Measurements from ENCODE around the gene HDX. TPM values are rescaled to one million over a fixed set of nuclear protein-coding genes. Genes with fewer than 3 reads are reported as not detected.

HDX gene
- total and polyA plus RNA-seq, 7 experiments from 2014 or later, result 0.32 to 3.4 (median 0.87) TPM

DNA sequence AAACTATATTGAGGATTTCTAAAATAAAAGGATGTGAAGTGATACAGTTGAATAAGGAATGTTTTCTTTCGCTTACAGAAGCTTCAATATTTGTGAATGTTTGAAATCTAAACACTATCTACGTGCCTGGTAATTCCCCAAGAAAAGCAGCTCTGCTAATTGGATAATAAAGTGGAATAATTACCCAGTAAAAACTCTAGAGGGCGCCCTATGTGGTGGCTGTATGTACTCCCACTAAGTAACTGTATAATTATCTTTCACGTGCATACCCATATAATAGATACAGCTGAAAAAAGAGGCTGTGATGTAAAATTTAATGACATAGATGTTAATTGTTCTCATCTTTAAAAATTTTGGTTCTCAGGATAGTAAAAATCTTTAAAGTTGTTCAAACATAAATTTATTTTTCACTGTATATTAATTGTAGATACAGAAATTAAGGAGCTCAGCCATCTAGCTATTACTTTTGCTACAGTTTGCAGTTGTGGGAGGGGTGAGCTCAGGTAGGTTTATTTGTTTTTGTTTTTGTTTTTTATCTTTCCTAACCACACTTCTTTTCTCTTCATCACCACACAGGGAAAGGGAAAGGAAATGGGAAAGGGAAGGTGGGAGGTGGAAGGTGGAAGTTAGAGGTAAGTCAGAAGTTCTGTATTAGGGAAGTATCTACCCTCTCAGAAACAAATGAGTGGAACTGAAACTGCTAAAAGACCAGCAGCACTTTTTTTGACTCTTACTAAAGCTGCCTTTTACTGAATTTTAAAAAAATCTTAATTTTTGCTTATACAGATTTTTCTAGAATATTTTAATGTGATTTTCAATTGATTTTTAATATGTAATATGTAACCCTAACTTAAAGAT lies 162.5 kb downstream of the HDX start:
- Histone ChIP-seq H3K9me3 (ENCODE audit: control insufficient read depth in 2 of 3, low read length in 3 of 3) (no peaks in the 10 kb centered on the region), H3K27me3 (ENCODE audit: control insufficient read depth in 2 of 2, insufficient read depth in 2 of 2, low read length in 2 of 2) (no peaks in the 10 kb centered on the region), H3K4me1 (ENCODE audit: control insufficient read depth in 2 of 2, insufficient read depth in 2 of 2, low read length in 2 of 2) (no peaks in the 10 kb centered on the region), H3K27ac (ENCODE audit: low read depth, low read length) (no peak overlapping the region), H3K36me3 (ENCODE audit: control insufficient read depth in 2 of 3, insufficient read depth in 3 of 3, low read length in 3 of 3) (no peaks in the 10 kb centered on the region), H3K4me3 (ENCODE audit: low read length) (no peak overlapping the region)
- ATAC-seq, result no peak
- Mint-ChIP-seq H3K27ac (no peak overlapping the region), H3K27me3 (no peaks in the 10 kb centered on the region), H3K36me3 (no peaks in the 10 kb centered on the region), H3K4me3 (no peak overlapping the region), H3K4me1 (no peaks in the 10 kb centered on the region), H3K9me3 (no peaks in the 10 kb centered on the region)
- intact Hi-C loops (cut with micrococcal nuclease), result no loop called here
- peak in 1 of 9 donors; percentile 11 for DNase-seq
- CTCF ChIA-PET, result no interaction called here
- POLR2A ChIA-PET, result no interaction called here

- H3K4me3 Mint-ChIP-seq, result no peak overlapping the region
- Histone ChIP-seq H3K4me3 (ENCODE audit: low read length) (no peak overlapping the region), H3K4me1 (ENCODE audit: control insufficient read depth in 2 of 2, insufficient read depth in 2 of 2, low read length in 2 of 2) (no peaks in the 10 kb centered on the region), H3K27ac (ENCODE audit: low read depth, low read length) (no peak overlapping the region), H3K9me3 (ENCODE audit: control insufficient read depth in 2 of 3, low read length in 3 of 3) (no peaks in the 10 kb centered on the region), H3K27me3 (ENCODE audit: control insufficient read depth in 2 of 2, insufficient read depth in 2 of 2, low read length in 2 of 2) (no peaks in the 10 kb centered on the region), H3K36me3 (ENCODE audit: control insufficient read depth in 2 of 3, insufficient read depth in 3 of 3, low read length in 3 of 3) (no peaks in the 10 kb centered on the region)
- no peaks in the 10 kb centered on the region for H3K4me1 Mint-ChIP-seq
- ChIA-PET POLR2A (no interaction called here), CTCF (no interaction called here)
- H3K36me3 Mint-ChIP-seq, result no peaks in the 10 kb centered on the region
- DNase-seq, result no peak
- no peak for ATAC-seq
- intact Hi-C loops (cut with micrococcal nuclease), result no loop called here
- H3K9me3 Mint-ChIP-seq, result no peaks in the 10 kb centered on the region
- no peaks in the 10 kb centered on the region for H3K27me3 Mint-ChIP-seq
- H3K27ac Mint-ChIP-seq, result no peak overlapping the region
Observed at GRCh38 chrX:84336646-84337045, 165.6 kb downstream of the HDX start.

GRCh38 chrX:84335121-84335520 lies 167.1 kb downstream of the HDX start:
- Mint-ChIP-seq H3K9me3 (no peaks in the 10 kb centered on the region), H3K27ac (no peak overlapping the region), H3K36me3 (no peaks in the 10 kb centered on the region), H3K4me1 (no peaks in the 10 kb centered on the region), H3K4me3 (no peak overlapping the region), H3K27me3 (no peaks in the 10 kb centered on the region)
- H3K9me3 ChIP-seq (ENCODE audit: control insufficient read depth in 2 of 3, low read length in 3 of 3), result no peaks in the 10 kb centered on the region
- H3K36me3 ChIP-seq (ENCODE audit: control insufficient read depth in 2 of 3, insufficient read depth in 3 of 3, low read length in 3 of 3), result no peaks in the 10 kb centered on the region
- ATAC-seq (no peak), DNase-seq (no peak)
- H3K4me1 ChIP-seq (ENCODE audit: control insufficient read depth in 2 of 2, insufficient read depth in 2 of 2, low read length in 2 of 2), result no peaks in the 10 kb centered on the region
- CTCF ChIA-PET, result no interaction called here
- H3K4me3 ChIP-seq (ENCODE audit: low read length), result no peak overlapping the region
- no peak overlapping the region for H3K27ac ChIP-seq (ENCODE audit: low read depth, low read length)
- H3K27me3 ChIP-seq (ENCODE audit: control insufficient read depth in 2 of 2, insufficient read depth in 2 of 2, low read length in 2 of 2), result no peaks in the 10 kb centered on the region
- POLR2A ChIA-PET, result no interaction called here
- intact Hi-C loops (cut with micrococcal nuclease), result no loop called here

- Histone ChIP-seq H3K4me3 (ENCODE audit: low read length) (no peak overlapping the region), H3K4me1 (ENCODE audit: control insufficient read depth in 2 of 2, insufficient read depth in 2 of 2, low read length in 2 of 2) (no peaks in the 10 kb centered on the region), H3K27me3 (ENCODE audit: control insufficient read depth in 2 of 2, insufficient read depth in 2 of 2, low read length in 2 of 2) (no peaks in the 10 kb centered on the region), H3K36me3 (ENCODE audit: control insufficient read depth in 2 of 3, insufficient read depth in 3 of 3, low read length in 3 of 3) (no peaks in the 10 kb centered on the region), H3K9me3 (ENCODE audit: control insufficient read depth in 2 of 3, low read length in 3 of 3) (no peaks in the 10 kb centered on the region), H3K27ac (ENCODE audit: low read depth, low read length) (no peak overlapping the region)
- intact Hi-C loops (cut with micrococcal nuclease), result no loop called here
- Mint-ChIP-seq H3K27ac (no peak overlapping the region), H3K36me3 (no peaks in the 10 kb centered on the region), H3K4me3 (no peak overlapping the region), H3K27me3 (no peaks in the 10 kb centered on the region), H3K4me1 (no peaks in the 10 kb centered on the region), H3K9me3 (peaks cover 0 to 2% (median 0%) of the 10 kb centered on the region in 11 donors)
- DNase-seq (no peak), ATAC-seq (no peak)
- CTCF ChIA-PET, result no interaction called here
- POLR2A ChIA-PET, result no interaction called here
Observed at GRCh38 chrX:84322083-84322827, 180.0 kb downstream of the HDX start.

DNA sequence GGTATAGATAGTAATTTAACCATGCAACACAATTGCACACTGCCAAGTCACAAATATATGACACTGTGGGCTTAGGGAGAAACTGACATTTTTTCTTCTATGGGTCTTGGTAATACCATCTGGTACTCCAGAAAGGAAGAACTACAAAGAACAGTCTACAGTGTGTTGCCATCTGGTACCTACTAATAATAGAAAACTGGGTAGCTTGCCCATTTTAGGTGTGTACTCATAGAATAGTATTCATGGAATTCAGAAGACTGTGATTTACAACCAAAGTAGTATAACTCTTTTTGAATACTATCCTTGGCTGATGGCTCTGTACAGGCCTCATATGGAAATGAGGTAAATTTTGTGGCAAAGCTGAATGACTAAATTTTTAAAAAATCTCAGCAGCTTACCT lies 181.6 kb downstream of the HDX start:
- H3K27me3 Mint-ChIP-seq, result no peaks in the 10 kb centered on the region
- H3K9me3 Mint-ChIP-seq, result peaks cover 0 to 5% (median 0%) of the 10 kb centered on the region in 11 donors
- H3K4me3 ChIP-seq (ENCODE audit: low read length), result no peak overlapping the region
- no peaks in the 10 kb centered on the region for H3K27me3 ChIP-seq (ENCODE audit: control insufficient read depth in 2 of 2, insufficient read depth in 2 of 2, low read length in 2 of 2)
- DNase-seq (no peak), ATAC-seq (no peak)
- no peaks in the 10 kb centered on the region for H3K9me3 ChIP-seq (ENCODE audit: control insufficient read depth in 2 of 3, low read length in 3 of 3)
- intact Hi-C loops (cut with micrococcal nuclease), result no loop called here
- ChIA-PET CTCF (no interaction called here), POLR2A (no interaction called here)
- no peaks in the 10 kb centered on the region for H3K36me3 Mint-ChIP-seq
- H3K4me1 ChIP-seq (ENCODE audit: control insufficient read depth in 2 of 2, insufficient read depth in 2 of 2, low read length in 2 of 2), result no peaks in the 10 kb centered on the region
- no peaks in the 10 kb centered on the region for H3K4me1 Mint-ChIP-seq
- H3K27ac Mint-ChIP-seq, result no peak overlapping the region
- no peak overlapping the region for H3K4me3 Mint-ChIP-seq
- no peak overlapping the region for H3K27ac ChIP-seq (ENCODE audit: low read depth, low read length)
- no peaks in the 10 kb centered on the region for H3K36me3 ChIP-seq (ENCODE audit: control insufficient read depth in 2 of 3, insufficient read depth in 3 of 3, low read length in 3 of 3)

DNA sequence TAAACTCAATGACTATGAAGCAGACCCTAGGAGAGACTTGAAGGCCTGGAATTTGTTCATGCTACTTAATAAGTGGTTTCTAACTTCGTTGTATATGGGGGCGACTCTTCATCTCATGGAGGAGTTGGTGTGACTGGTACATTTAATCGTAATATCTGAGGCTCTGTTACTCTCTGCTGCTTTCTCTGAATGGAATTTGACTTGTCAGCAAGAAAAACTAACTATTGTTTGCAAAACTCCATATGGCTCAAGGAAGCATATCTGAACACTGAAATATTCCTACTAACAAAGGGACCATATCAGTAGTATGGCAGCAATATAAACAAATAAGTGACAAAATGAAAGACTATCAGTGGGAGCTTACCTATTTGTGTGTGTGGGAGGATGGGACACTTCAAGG lies 182.2 kb downstream of the HDX start:
- Mint-ChIP-seq H3K4me3 (no peak overlapping the region), H3K9me3 (peaks cover 0 to 10% (median 3%) of the 10 kb centered on the region in 11 donors), H3K27me3 (no peaks in the 10 kb centered on the region), H3K4me1 (no peaks in the 10 kb centered on the region), H3K27ac (no peak overlapping the region), H3K36me3 (no peaks in the 10 kb centered on the region)
- Histone ChIP-seq H3K27ac (ENCODE audit: low read depth, low read length) (no peak overlapping the region), H3K4me1 (ENCODE audit: control insufficient read depth in 2 of 2, insufficient read depth in 2 of 2, low read length in 2 of 2) (no peaks in the 10 kb centered on the region), H3K9me3 (ENCODE audit: control insufficient read depth in 2 of 3, low read length in 3 of 3) (no peaks in the 10 kb centered on the region), H3K27me3 (ENCODE audit: control insufficient read depth in 2 of 2, insufficient read depth in 2 of 2, low read length in 2 of 2) (no peaks in the 10 kb centered on the region), H3K36me3 (ENCODE audit: control insufficient read depth in 2 of 3, insufficient read depth in 3 of 3, low read length in 3 of 3) (no peaks in the 10 kb centered on the region), H3K4me3 (ENCODE audit: low read length) (no peak overlapping the region)
- intact Hi-C loops (cut with micrococcal nuclease), result no loop called here
- POLR2A ChIA-PET, result no interaction called here
- ATAC-seq (no peak), DNase-seq (no peak)
- CTCF ChIA-PET, result no interaction called here

- H3K4me1 Mint-ChIP-seq, result no peaks in the 10 kb centered on the region
- H3K4me1 ChIP-seq (ENCODE audit: control insufficient read depth in 2 of 2, insufficient read depth in 2 of 2, low read length in 2 of 2), result no peaks in the 10 kb centered on the region
- H3K4me3 ChIP-seq (ENCODE audit: low read length), result no peak overlapping the region
- no peak overlapping the region for H3K4me3 Mint-ChIP-seq
- POLR2A ChIA-PET, result no interaction called here
- no peaks in the 10 kb centered on the region for H3K27me3 Mint-ChIP-seq
- H3K27ac Mint-ChIP-seq, result peak overlapping the region in 1 of 9 donors; percentile 52
- ATAC-seq (no peak), DNase-seq (no peak)
- no peaks in the 10 kb centered on the region for H3K36me3 ChIP-seq (ENCODE audit: control insufficient read depth in 2 of 3, insufficient read depth in 3 of 3, low read length in 3 of 3)
- H3K9me3 Mint-ChIP-seq, result peaks cover 0 to 13% (median 4%) of the 10 kb centered on the region in 11 donors
- no peaks in the 10 kb centered on the region for H3K9me3 ChIP-seq (ENCODE audit: control insufficient read depth in 2 of 3, low read length in 3 of 3)
- no peaks in the 10 kb centered on the region for H3K36me3 Mint-ChIP-seq
- CTCF ChIA-PET, result no interaction called here
- no peak overlapping the region for H3K27ac ChIP-seq (ENCODE audit: low read depth, low read length)
- intact Hi-C loops (cut with micrococcal nuclease), result no loop called here
- H3K27me3 ChIP-seq (ENCODE audit: control insufficient read depth in 2 of 2, insufficient read depth in 2 of 2, low read length in 2 of 2), result no peaks in the 10 kb centered on the region
Observed at GRCh38 chrX:84318661-84319060, 183.6 kb downstream of the HDX start.

Data from naive thymus-derived CD4-positive, alpha-beta T cell (primary cell).